ENCODE data around the gene CALHM3.

CALHM3 gene

DNA sequence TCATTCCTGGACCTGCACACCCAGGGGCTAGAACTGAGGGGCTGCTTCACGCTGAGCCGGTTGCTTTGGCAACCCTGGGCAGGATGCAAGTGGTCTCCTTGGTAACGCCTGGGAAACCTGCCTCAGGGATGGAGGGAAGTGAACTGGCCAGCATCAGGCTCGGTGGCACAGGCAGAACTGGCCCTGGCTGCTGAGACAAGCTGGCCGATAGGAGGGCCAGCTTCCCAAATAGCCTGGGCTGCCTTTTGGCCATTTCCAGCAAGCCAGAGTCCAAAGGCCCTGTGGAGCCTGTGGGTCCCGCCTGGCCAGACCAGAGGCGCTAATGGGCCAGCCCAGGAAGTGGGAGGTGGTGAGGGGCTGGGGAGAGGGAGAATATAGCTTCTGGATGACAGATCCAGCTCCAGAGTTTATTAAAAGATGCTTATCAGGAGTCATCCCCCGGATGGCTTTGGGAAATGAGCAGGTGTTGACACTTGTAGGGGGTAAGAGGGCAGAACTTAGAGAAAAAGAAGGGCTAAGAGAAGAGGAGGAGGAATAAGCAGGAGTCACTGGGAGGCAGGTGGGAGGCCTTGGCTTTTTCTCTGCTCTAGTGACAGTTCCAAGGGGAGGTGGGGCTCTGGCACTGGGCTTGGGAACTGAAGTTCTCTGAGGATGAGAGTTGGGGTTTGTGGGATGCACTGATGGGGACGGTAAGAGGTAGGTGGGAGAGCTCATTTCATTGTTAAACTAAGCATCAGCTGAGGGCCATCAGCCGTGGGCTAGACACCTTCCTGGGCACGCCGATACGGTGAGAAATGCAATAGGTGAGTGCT, 24.0 kb upstream of the CALHM3 start:
- Histone ChIP-seq H3K27ac (no peak overlapping the region), H3K9me3 (no peaks in the 10 kb centered on the region), H3K36me3 (no peaks in the 10 kb centered on the region), H3K4me1 (ENCODE audit: control insufficient read depth in 1 of 2, insufficient read depth in 1 of 2, low read depth in 1 of 2, low read length in 1 of 2) (no peaks in the 10 kb centered on the region), H3K4me3 (ENCODE audit: low read depth in 1 of 2, low read length in 1 of 2) (no peak overlapping the region), H3K27me3 (peaks cover 54% of the 10 kb centered on the region)
- no peak for TF ChIP-seq CTCF (IDR thresholded peaks at IDR 0.05)

DNA sequence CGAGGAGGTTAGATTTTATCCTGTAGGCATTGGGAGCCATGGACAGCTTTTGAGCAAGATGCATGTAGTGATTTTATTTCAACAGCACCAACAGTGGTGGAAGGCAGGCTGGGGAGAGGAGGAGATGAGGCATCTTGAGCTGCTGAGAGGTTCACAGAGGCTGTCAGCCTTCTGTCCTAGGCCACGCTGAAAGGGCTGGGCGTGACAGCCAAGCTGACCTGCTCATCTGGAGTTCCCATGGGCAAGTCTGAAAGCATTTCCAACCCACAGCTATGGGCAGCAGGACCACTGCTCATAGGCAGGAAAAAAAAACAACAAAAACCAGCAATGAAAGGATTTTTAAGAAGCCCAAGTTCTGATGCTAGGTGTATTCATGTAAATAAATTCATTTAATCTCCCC, 22.1 kb upstream of the CALHM3 start:
- peaks cover 72% of the 10 kb centered on the region for H3K27me3 ChIP-seq
- no peaks in the 10 kb centered on the region for H3K36me3 ChIP-seq
- TF ChIP-seq CTCF (IDR thresholded peaks at IDR 0.05), result no peak
- H3K4me1 ChIP-seq (ENCODE audit: control insufficient read depth in 1 of 2, insufficient read depth in 1 of 2, low read depth in 1 of 2, low read length in 1 of 2), result no peaks in the 10 kb centered on the region
- no peak overlapping the region for H3K27ac ChIP-seq
- no peaks in the 10 kb centered on the region for H3K9me3 ChIP-seq
- H3K4me3 ChIP-seq (ENCODE audit: low read depth in 1 of 2, low read length in 1 of 2), result no peak overlapping the region

- Histone ChIP-seq H3K36me3 (no peaks in the 10 kb centered on the region), H3K27me3 (peaks cover 79% of the 10 kb centered on the region), H3K4me1 (ENCODE audit: control insufficient read depth in 1 of 2, insufficient read depth in 1 of 2, low read depth in 1 of 2, low read length in 1 of 2) (no peaks in the 10 kb centered on the region), H3K27ac (no peak overlapping the region), H3K9me3 (no peaks in the 10 kb centered on the region), H3K4me3 (ENCODE audit: low read depth in 1 of 2, low read length in 1 of 2) (no peak overlapping the region)
- TF ChIP-seq CTCF (IDR thresholded peaks at IDR 0.05), result no peak
Measured at GRCh38 chr10:103500481-103500880, 21.4 kb upstream of the CALHM3 start.

GRCh38 chr10:103499881-103500280, 20.8 kb upstream of the CALHM3 start:
- Histone ChIP-seq H3K4me1 (ENCODE audit: control insufficient read depth in 1 of 2, insufficient read depth in 1 of 2, low read depth in 1 of 2, low read length in 1 of 2) (no peaks in the 10 kb centered on the region), H3K27ac (no peak overlapping the region), H3K36me3 (no peaks in the 10 kb centered on the region), H3K9me3 (no peaks in the 10 kb centered on the region), H3K4me3 (ENCODE audit: low read depth in 1 of 2, low read length in 1 of 2) (no peak overlapping the region), H3K27me3 (peaks cover 85% of the 10 kb centered on the region)
- TF ChIP-seq CTCF (IDR thresholded peaks at IDR 0.05), result no peak

GRCh38 chr10:103498936-103499638, 20.0 kb upstream of the CALHM3 start:
- Histone ChIP-seq H3K9me3 (no peaks in the 10 kb centered on the region), H3K4me3 (ENCODE audit: low read depth in 1 of 2, low read length in 1 of 2) (no peak overlapping the region), H3K36me3 (no peaks in the 10 kb centered on the region), H3K27me3 (peaks cover 87% of the 10 kb centered on the region), H3K27ac (no peak overlapping the region), H3K4me1 (ENCODE audit: control insufficient read depth in 1 of 2, insufficient read depth in 1 of 2, low read depth in 1 of 2, low read length in 1 of 2) (peaks cover 0 to 3% of the 10 kb centered on the region in 2 experiments)
- no peak for TF ChIP-seq CTCF (IDR thresholded peaks at IDR 0.05)

Measured in neutrophil (primary cell).